ENCODE measurements around the gene CACNA1I. TPM values are rescaled to one million over a fixed set of nuclear protein-coding genes. Genes with fewer than 3 reads are reported as not detected.
"Not testable (repeated sequence)": the region's sequence is repeated elsewhere in the genome, so short reads cannot be mapped to it uniquely, and the experiment has no call there.

Gene CACNA1I
- total RNA-seq, 1 experiment from 2014 or later = 2.1 TPM

GRCh38 chr22:39733191-39733590, 162.6 kb downstream of the CACNA1I start (continued):
- TF ChIP-seq CTCF (IDR thresholded peaks at IDR 0.05) (no peak), SMAD3 (CRISPR knock-in tag; IDR thresholded peaks at IDR 0.05; ENCODE audit: borderline replicate concordance) (no peak), FOXK1 (CRISPR knock-in tag; IDR thresholded peaks at IDR 0.05) (no peak), MAX (CRISPR knock-in tag; IDR thresholded peaks at IDR 0.05) (no peak), ZNF532 (CRISPR knock-in tag; IDR thresholded peaks at IDR 0.05; ENCODE audit: borderline replicate concordance) (no peak), USF2 (CRISPR knock-in tag; IDR thresholded peaks at IDR 0.05) (no peak), ZNF263 (CRISPR knock-in tag; IDR thresholded peaks at IDR 0.05; ENCODE audit: low read depth) (no peak), E2F5 (CRISPR knock-in tag; IDR thresholded peaks at IDR 0.05) (no peak), TEAD4 (CRISPR knock-in tag; IDR thresholded peaks at IDR 0.05) (no peak)

GRCh38 chr22:39734046-39734445, 163.5 kb downstream of the CACNA1I start:
- H3K36me3 Mint-ChIP-seq; POLR2A ChIA-PET; ATAC-seq; H3K27ac Mint-ChIP-seq; DNase-seq (ENCODE audit: low spot score); H3K9me3 Mint-ChIP-seq; H3K27me3 Mint-ChIP-seq (ENCODE audit: low read depth); H3K4me3 Mint-ChIP-seq: not testable (repeated sequence)
- peaks cover 12% of the 10 kb centered on the region for H3K4me1 Mint-ChIP-seq
- CTCF ChIA-PET = interaction anchor here (1.3 kb wide), 1 partner anchor 12 kb away, joined by 3 read pairs; no protein-coding TSS in a partner anchor

GRCh38 chr22:39734866-39735265, 164.3 kb downstream of the CACNA1I start:
- DNase-seq (ENCODE audit: low spot score) = no peak
- Mint-ChIP-seq H3K4me3 (no peak overlapping the region), H3K4me1 (peaks cover 8% of the 10 kb centered on the region), H3K27me3 (ENCODE audit: low read depth) (no peaks in the 10 kb centered on the region), H3K9me3 (peaks cover 7% of the 10 kb centered on the region), H3K36me3 (no peaks in the 10 kb centered on the region; the same call in 1 of the 2 replicates), H3K27ac (no peak overlapping the region)
- ATAC-seq = no peak
- POLR2A ChIA-PET = no interaction called here
- TF ChIP-seq EMX1 (CRISPR knock-in tag; IDR thresholded peaks at IDR 0.05) = no peak
- TF ChIP-seq MXD4 (CRISPR knock-in tag; IDR thresholded peaks at IDR 0.05; ENCODE audit: borderline replicate concordance) = no peak
- TF ChIP-seq OVOL2 (CRISPR knock-in tag; IDR thresholded peaks at IDR 0.05; ENCODE audit: borderline replicate concordance) = no peak
- no peak for TF ChIP-seq ZNF263 (CRISPR knock-in tag; IDR thresholded peaks at IDR 0.05; ENCODE audit: low read depth)
- no peak for TF ChIP-seq ZNF232 (CRISPR knock-in tag; IDR thresholded peaks at IDR 0.05)
- TF ChIP-seq PRDM15 (CRISPR knock-in tag; IDR thresholded peaks at IDR 0.05) = no peak
- TF ChIP-seq HMGA2 (CRISPR knock-in tag; IDR thresholded peaks at IDR 0.05) = no peak
- CTCF ChIA-PET = no interaction called here
